Measurements from ENCODE around the gene PER1.
A peak's percentile ranks its signal among the peaks of the same experiment; 100 is the strongest.

The PER1 gene, protein sequence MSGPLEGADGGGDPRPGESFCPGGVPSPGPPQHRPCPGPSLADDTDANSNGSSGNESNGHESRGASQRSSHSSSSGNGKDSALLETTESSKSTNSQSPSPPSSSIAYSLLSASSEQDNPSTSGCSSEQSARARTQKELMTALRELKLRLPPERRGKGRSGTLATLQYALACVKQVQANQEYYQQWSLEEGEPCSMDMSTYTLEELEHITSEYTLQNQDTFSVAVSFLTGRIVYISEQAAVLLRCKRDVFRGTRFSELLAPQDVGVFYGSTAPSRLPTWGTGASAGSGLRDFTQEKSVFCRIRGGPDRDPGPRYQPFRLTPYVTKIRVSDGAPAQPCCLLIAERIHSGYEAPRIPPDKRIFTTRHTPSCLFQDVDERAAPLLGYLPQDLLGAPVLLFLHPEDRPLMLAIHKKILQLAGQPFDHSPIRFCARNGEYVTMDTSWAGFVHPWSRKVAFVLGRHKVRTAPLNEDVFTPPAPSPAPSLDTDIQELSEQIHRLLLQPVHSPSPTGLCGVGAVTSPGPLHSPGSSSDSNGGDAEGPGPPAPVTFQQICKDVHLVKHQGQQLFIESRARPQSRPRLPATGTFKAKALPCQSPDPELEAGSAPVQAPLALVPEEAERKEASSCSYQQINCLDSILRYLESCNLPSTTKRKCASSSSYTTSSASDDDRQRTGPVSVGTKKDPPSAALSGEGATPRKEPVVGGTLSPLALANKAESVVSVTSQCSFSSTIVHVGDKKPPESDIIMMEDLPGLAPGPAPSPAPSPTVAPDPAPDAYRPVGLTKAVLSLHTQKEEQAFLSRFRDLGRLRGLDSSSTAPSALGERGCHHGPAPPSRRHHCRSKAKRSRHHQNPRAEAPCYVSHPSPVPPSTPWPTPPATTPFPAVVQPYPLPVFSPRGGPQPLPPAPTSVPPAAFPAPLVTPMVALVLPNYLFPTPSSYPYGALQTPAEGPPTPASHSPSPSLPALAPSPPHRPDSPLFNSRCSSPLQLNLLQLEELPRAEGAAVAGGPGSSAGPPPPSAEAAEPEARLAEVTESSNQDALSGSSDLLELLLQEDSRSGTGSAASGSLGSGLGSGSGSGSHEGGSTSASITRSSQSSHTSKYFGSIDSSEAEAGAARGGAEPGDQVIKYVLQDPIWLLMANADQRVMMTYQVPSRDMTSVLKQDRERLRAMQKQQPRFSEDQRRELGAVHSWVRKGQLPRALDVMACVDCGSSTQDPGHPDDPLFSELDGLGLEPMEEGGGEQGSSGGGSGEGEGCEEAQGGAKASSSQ (N-terminal part only)

DNA sequence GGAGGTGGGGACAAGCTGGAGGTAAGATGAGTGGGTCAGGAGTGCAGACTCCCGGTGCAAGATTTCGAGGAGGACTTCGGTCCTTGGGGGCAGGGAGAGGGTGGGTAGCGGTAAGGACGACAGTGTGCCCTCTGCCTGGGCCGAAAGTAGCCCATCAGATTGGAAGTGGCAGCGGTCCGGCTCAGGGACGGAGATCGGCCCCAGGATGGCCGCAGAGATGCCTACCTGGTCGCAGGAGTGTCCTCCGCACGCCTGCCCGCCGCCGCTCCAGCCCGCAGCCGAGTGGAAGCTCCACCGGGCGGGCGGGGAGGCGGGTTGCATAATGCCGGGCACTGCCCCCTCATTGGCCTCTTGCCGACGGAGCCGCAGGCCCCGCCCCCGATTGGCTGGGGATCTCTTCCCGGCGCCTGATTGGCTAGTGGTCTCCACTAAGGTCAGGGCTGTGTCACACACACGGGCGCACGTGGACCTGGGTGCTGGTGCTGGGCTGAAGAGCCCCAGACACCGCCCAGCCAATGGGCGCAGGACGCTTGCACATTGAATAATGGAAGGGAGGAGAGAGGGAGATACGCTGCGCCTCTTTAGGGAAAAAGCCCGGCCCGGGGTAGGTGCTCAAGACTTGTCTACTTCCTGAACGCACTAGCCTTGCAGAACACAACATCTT is at the start of gene PER1:
Gene PER1, minus strand, starts transcription at position 293 of the 664 bp plus-strand sequence. CDS start 1,698 bp downstream, outside the sequence.
- peak; percentile 85 to 89 for DNase-seq (ENCODE audit: low read depth in 2 of 2)

DNA sequence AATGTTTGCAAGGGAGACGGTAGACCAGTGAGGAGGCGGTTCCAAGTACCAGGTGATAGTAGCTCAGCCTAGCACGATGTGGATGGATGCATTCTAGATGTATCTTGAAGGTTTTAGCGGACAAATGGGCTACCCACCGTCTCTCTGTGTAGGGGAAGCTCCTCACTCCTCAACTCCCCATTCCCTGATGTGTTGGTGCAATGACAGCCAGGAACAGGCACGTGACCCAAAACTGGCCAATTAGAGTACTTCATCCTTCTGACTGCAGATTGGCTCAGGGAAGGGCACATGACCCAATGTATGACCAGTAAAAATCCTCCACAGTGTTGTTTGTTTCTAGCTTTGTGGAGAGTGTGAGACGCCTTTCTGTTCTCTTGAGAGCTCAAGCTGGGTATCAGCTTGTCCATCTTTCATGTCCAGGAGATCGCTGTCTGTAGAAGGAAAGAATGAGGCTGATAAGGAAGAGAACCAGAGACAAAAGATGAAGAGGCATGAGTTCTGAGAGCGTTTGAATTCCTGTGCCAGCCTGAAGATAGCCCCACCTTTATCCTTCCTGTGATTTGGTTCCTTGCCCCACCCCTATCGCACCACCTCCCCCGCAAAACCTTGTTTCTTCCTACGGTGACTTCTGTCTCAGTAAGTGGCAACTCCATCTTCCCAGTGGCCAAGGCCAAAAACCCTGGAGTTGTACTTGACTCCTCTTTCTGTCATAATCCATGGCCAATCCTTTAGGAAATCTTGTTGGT is 40.0 kb upstream of the PER1 start:
- peak in 1 of 2 donors; percentile 57 for DNase-seq (ENCODE audit: low read depth in 2 of 2)

DNA sequence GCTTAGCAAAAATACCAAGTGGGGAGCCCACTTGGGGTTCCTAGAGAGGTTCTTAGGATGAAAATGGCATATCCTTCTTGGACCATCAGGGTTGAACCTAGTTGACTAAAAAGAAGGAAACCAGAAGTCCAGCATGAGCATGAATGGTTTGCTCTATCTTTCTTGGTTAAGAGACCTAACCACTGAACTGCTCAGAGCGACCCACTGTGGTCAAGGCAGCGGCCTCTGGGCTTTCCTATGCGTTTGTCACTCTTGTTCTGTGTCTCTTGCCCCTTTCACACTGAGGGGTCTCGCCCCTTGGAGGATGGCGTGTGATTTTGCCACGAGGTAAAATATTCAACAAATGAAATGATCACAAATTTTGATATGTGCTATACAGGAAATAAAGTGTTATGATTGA is 38.3 kb upstream of the PER1 start:
- no peak for DNase-seq (ENCODE audit: low read depth in 2 of 2)

DNA sequence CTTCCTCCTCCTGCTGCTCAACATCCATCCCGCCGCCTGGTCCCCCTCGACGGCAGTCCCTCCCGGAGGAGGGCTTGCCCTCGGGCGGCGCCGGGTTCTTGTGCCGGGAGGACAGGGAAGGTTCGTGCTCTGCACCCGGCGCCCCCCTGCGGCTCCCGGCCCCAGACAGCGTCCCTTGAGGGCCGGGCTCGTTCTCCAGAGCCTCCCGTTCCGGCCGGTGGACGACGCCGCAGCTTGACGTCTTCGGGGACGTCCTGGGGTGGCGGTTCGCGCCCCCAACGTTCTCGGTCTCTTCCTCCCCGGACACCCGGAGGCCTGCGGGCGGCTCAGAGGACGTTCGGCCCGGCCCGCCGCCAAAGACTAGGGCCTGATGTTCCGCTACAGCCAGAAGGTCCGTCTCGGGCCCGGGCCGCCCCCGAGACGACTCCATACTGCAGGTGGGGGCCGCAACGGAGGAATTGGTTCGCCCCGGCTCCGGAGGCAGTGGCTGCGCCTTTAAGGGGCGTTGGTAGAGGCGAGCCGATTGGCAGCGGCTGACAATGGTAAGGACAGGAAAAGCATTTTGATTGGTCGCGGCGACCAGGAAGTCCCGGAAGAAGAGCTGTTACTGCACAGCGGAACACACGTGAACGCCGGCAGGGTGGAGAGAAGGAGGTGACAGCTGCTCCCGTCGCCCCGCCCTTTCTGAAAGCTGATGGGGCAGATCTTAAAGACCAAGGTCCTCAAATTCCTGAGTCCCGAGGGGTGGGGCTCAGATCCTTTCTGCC is 37.7 kb upstream of the PER1 start, which contains the start of gene BORCS6:
Gene BORCS6, minus strand, starts transcription at position 470 of the 767 bp plus-strand sequence. Its CDS starts 40 bp downstream, at position 430.
- DNase-seq (ENCODE audit: low read depth in 2 of 2), result peak; percentile 92 to 94

DNA sequence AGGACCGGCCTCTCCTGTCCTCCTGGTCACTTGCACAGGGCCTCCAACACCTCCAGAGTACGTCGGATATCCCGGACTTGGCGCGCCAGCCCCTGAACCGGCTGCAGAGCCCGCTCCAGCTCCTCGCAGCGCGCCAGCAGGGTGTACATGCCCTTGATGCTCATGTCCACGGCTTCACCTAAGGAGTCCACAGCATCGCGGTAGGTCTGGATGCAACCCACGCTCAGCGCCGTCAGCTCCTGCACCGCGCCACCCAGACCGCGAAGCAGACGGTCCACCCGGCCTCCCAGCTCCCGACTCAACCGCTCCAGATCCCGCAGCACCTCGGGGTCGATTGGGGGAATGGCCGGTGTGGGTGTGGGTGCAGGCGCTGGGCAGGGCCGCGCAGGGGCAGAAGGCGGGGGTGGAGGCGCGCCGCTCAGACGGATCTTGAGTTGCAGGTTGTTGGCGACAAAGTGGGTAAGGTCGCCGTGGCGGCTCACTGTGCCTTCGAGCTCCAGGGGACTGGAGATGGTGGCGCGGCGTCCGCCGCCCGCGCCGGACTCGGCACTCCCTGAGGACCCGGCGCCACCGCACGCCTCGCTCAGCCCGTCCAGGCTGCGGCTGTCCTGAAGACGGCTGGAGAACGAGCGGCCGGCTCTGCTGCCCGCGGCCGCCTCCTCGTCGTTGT is 37.0 kb upstream of the PER1 start:
- no peak for DNase-seq (ENCODE audit: low read depth in 2 of 2)

DNA sequence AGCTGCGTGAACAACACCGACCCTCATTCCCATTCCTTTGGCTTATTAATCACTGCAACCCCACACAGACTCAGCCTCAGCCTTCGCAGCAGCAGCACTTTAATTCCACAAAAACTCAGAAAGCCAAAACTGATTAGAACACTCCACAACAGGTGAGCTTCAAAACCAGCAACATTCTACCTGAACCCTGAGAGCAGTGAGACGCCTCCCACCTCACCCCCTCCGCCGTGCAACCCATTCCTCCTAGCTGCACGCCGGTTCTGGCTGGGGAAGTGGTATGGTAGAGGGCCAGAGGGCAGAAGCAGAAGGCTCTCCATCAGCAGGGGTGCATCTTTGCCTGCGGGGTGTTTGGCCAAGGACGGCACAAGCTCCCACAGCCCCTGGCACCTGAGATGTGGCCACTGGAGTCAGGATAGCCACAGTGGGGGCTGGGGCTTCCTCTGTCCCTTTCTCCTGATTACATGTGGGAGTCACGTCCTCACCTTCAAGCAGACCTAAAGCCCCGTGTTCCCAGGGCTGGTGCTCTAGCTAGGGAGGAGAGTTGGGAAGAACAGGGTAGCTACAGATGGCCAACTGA is 36.1 kb upstream of the PER1 start:
- no peak for DNase-seq (ENCODE audit: low read depth in 2 of 2)

DNA sequence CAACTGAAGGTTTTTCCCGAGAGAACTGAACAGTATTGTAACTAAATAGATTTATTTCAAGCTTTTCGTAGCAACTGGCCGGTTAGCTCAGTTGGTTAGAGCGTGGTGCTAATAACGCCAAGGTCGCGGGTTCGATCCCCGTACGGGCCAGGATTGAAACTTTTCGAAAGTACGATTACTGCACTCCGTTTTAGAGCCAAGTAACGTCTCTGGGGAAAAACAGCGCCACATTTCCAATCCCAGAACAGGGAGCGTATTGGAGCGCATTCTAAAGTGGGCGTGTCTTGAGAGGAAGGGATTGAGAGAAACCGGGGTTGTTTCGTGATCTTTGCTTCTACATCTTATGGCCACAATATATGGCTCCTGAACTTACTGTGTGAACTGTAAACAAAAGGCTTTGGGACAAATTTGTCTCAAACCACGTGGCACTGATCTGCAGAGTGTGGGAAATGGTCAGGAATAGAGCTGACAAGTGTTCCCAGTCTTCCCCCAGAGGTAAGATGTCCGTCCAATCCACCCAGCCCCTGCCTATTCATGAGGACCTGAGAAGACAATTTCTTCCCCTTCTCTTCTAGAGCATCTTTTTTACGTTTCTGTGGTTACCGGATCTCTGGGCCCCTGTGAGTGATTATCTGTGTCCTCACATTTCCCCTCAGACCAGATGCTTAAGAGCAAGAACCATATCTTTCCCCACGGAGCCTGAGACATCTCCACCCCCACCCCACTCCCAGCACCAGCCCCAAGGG is 35.5 kb upstream of the PER1 start:
- peak; percentile 86 to 90 for DNase-seq (ENCODE audit: low read depth in 2 of 2)

DNA sequence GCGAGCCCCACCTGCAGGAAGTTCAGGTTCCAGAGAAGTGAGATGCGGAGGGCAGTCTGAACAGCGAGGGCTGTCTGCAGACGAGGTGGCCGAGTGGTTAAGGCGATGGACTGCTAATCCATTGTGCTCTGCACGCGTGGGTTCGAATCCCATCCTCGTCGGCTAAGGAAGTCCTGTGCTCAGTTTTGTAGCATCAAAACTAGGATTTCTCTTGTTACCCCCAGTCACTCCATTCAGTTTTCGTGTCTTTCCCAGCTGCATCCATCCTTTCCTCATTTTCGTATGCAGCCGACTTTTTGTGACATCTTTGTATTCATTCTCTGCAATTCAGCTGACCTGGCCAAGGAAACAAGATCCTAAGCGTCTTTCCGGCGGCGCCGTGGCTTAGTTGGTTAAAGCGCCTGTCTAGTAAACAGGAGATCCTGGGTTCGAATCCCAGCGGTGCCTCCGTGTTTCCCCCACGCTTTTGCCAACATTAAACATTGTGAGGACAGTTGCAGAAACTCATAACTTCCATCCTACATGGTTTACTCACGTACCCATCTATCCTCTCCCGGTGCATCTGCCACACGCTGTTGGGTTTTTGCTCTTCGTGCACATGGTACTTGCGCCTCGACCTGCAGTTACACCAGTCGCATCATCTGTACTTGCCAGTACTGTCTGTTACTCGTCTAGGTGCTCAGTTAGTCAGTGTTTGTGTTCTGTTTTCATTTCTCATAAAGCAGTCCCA is 34.7 kb upstream of the PER1 start:
- DNase-seq (ENCODE audit: low read depth in 2 of 2), result peak; percentile 92 to 95

DNA sequence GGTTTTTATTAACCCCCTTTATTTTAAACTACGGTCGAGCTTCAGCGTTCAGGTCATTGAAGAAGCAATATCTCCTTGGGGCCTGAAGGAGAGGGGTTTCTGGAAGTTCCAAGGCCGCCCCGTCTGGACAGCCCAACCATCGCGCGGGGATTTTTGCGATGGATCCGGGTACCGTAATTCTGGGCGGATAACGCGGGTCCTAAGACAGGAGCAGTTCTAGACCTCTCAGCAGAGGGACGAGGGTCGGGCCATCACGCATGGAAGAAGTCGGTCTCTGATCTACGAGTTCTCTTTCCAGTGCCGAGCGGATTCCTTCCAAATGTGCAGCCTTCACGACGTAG is 34.2 kb upstream of the PER1 start:
- DNase-seq (ENCODE audit: low read depth in 2 of 2), result no peak

DNA sequence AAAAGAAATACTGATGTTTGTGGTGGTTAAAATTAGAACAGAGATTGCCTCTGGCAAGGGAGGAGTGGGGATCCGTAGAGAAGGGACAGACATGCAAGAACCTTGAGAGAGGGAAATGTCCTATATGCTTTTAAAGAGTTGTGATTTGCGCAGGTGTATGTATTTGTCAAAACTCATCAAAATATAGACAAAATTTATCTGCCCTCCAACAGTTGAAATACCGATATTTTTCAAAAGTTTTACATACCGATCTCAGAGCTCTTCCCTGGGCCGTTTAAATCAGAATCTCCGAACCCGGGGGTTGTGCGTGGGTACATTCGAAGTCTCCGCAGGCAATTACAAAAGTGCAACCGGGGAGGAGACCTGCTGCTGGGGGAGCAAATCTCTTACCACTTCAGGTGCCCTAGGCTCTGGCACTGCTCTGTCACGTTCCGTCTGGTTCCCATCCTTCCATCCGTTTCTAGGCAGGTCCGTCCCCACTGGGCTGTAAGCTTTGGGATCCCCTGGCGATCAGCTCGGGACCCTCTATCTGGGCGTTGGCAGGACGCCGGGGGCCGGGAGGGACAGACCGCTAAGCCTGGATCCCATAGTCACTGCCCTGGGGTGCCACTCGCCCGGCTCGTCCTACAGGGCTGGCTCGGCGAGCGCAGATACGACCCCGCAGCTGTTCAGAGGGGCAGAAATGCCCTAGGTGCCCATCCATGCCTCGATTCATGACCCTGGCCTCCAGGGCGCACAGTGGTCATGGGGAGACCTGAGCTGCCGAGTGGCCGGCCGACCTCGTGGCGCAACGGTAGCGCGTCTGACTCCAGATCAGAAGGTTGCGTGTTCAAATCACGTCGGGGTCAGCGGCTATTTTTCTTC is 33.6 kb upstream of the PER1 start:
- peak; percentile 82 to 87 for DNase-seq (ENCODE audit: low read depth in 2 of 2)

DNA sequence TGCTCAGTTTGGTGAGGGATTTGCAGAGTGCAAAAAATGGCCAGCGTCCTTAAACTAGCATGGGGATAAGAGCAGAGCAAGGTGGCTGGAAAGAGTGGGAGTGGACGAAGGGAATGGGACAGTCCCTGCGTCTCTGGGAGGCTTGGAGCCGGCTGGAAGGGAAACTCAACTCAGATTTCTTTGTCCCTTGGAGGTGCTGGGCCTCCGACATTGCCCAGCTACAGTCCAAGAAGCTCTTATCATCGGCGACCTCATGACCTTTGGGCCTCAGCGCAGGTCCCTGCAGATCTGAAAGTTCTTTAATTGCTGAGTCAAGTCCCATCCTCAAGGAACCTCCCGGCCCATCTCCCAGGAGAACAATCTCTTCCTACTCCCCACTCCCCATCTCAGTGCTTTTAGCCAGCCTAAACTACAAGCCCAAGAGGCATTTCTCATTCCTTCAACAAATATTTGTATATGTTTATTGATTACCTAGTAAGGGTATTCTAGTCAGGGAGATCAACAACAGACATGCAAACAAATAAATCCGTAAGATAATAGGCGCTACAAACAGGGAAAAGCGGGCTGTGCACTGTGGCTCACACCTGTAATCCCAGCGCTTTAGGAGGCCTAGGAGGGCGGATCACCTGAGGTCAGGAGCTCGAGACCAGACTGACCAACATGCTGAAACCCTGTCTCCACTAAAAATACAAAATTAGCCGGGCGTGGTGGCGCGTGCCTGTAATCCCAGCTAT is 25.0 kb upstream of the PER1 start:
- DNase-seq (ENCODE audit: low read depth in 2 of 2), result no peak

DNA sequence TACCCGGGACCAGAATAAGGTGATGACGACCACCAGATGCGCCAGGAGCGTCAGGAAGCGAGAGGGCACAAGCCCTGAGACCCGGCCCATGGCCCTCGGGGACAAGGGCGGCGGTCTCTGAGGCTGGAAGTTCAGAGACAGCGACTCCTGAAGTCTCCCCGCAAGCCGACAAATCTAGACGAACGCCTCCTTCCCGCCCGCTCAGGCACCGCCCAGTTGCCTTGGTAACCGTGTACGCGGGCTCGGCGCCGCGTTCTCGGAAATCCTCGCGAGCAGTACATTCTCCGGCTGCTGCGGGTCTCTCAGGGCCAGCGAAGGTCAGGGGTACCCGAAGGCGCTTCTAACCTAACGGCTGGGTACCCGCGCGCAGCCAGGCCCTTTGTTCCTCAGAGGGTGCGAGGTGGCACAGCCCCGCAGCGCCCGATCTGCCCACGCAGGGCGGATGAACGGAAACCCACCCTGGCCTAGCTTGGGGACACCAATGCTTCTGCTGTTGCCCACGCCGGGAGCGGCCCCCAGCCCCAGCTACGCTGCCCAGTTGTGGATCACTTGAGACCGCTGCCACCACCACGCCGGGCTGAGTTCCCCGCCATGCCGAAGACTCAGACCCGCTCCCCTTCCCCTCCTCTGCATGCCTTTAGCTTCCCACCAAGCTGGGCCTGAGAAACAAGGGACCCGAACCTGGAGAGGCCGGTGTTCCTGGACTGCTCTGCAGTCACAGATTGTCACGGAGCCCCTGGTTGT is 24.2 kb upstream of the PER1 start, which contains the start of gene TMEM107:
Gene TMEM107, minus strand, starts transcription at position 184 of the 744 bp plus-strand sequence. Its CDS starts 94 bp downstream, at position 90.
- DNase-seq (ENCODE audit: low read depth in 2 of 2), result peak; percentile 74 to 78

DNA sequence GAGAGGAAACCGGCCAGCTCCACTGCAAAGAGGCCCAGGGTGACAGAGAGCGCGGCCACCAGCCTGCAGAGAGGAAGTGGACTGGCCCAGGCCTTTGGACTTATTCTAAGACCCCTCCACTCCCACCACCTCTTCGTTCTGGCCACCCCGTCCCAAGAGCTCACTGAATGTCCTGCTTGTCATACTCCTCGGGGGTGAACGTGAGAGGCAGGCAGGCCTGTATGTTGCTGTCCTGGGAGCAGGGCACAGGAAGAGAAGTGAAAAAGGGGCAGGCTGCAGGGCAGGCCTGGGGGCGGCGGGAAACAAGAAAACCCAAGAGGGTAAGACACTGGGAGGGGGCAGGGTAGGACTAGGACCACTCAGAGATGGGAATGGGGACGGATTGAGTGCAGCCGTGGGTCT is 23.6 kb upstream of the PER1 start:
- no peak for DNase-seq (ENCODE audit: low read depth in 2 of 2)

DNA sequence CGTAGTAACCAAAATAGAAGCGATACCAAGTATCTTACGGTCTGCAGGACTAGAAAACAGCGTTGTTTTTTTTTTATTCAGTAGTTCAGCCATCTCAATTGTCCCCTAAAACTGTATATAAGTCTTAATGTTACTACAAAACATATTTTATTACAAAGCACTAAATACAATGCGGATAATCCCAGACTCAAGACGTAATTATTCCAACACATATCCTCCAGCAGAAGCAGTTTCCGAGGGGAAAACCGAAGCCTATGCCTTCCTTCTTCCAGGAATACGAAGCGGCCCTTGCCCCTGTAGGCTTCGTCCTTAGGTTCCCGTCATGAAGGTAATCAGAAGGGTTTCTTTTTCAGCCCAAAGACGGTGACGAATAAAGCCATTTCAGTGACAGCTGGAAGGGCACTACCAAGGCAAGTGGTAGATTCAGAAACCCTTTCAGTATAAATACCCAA is 21.7 kb upstream of the PER1 start:
- DNase-seq (ENCODE audit: low read depth in 2 of 2), result no peak
